ENCODE measurements around the gene LPO.
A peak's percentile ranks its signal among the peaks of the same experiment; 100 is the strongest.

Gene LPO

GRCh38 chr17:58244963-58245362 is 6.6 kb downstream of the LPO start:
- Mint-ChIP-seq H3K4me3 (no peak overlapping the region), H3K36me3 (no peaks in the 10 kb centered on the region), H3K4me1 (peaks cover 18% of the 10 kb centered on the region), H3K9me3 (no peaks in the 10 kb centered on the region), H3K27ac (no peak overlapping the region)
- DNase-seq (ENCODE audit: low spot score in 2 of 2) (no peak), ATAC-seq (no peak)

- Mint-ChIP-seq H3K9me3 (no peaks in the 10 kb centered on the region), H3K4me3 (no peak overlapping the region), H3K4me1 (peaks cover 22% of the 10 kb centered on the region), H3K27ac (peak overlapping the region; percentile 6), H3K36me3 (no peaks in the 10 kb centered on the region)
- ATAC-seq (no peak), DNase-seq (ENCODE audit: low spot score in 2 of 2) (no peak)
Observed at GRCh38 chr17:58245428-58246103, 7.2 kb downstream of the LPO start.

- ATAC-seq, result no peak
- H3K9me3 Mint-ChIP-seq, result no peaks in the 10 kb centered on the region
- H3K4me3 Mint-ChIP-seq, result no peak overlapping the region
- no peak for DNase-seq (ENCODE audit: low spot score in 2 of 2)
- no peaks in the 10 kb centered on the region for H3K36me3 Mint-ChIP-seq
- peak overlapping the region; percentile 6 for H3K27ac Mint-ChIP-seq
- H3K4me1 Mint-ChIP-seq, result peaks cover 22% of the 10 kb centered on the region
Observed at GRCh38 chr17:58246104-58246740, 7.8 kb downstream of the LPO start.

GRCh38 chr17:58246781-58247180 is 8.4 kb downstream of the LPO start:
- DNase-seq (ENCODE audit: low spot score in 2 of 2) (no peak), ATAC-seq (no peak)
- Mint-ChIP-seq H3K36me3 (no peaks in the 10 kb centered on the region), H3K9me3 (no peaks in the 10 kb centered on the region), H3K27ac (no peak overlapping the region), H3K4me1 (peaks cover 18% of the 10 kb centered on the region), H3K4me3 (no peak overlapping the region)

- H3K4me3 Mint-ChIP-seq, result no peak overlapping the region
- ATAC-seq (no peak), DNase-seq (ENCODE audit: low spot score in 2 of 2) (no peak)
- H3K36me3 Mint-ChIP-seq, result no peaks in the 10 kb centered on the region
- peaks cover 14% of the 10 kb centered on the region for H3K4me1 Mint-ChIP-seq
- H3K27ac Mint-ChIP-seq, result peak overlapping the region; percentile 61
- H3K9me3 Mint-ChIP-seq, result no peaks in the 10 kb centered on the region
Observed at GRCh38 chr17:58247511-58248363, 9.4 kb downstream of the LPO start.

GRCh38 chr17:58248955-58249269 is 10.5 kb downstream of the LPO start:
- Mint-ChIP-seq H3K4me1 (peaks cover 14% of the 10 kb centered on the region), H3K4me3 (peak overlapping the region; percentile 66), H3K9me3 (no peaks in the 10 kb centered on the region), H3K27ac (no peak overlapping the region), H3K36me3 (no peaks in the 10 kb centered on the region)
- ATAC-seq, result no peak
- no peak for DNase-seq (ENCODE audit: low spot score in 2 of 2)

GRCh38 chr17:58249270-58250133 is 11.1 kb downstream of the LPO start:
- Mint-ChIP-seq H3K36me3 (no peaks in the 10 kb centered on the region), H3K4me1 (peaks cover 14% of the 10 kb centered on the region), H3K4me3 (peak overlapping the region; percentile 66), H3K27ac (no peak overlapping the region), H3K9me3 (no peaks in the 10 kb centered on the region)
- ATAC-seq (peak; percentile 86), DNase-seq (ENCODE audit: low spot score in 2 of 2) (peak; percentile 80 to 90)

- Mint-ChIP-seq H3K4me1 (peaks cover 14% of the 10 kb centered on the region), H3K36me3 (no peaks in the 10 kb centered on the region), H3K9me3 (no peaks in the 10 kb centered on the region), H3K4me3 (peak overlapping the region; percentile 66), H3K27ac (no peak overlapping the region)
- ATAC-seq (no peak), DNase-seq (ENCODE audit: low spot score in 2 of 2) (no peak)
Observed at GRCh38 chr17:58250344-58251011, 12.1 kb downstream of the LPO start.

- H3K9me3 Mint-ChIP-seq, result no peaks in the 10 kb centered on the region
Observed at GRCh38 chr17:58252141-58252540, 13.8 kb downstream of the LPO start.

GRCh38 chr17:58253082-58253481 is 14.7 kb downstream of the LPO start:
- H3K9me3 Mint-ChIP-seq, result no peaks in the 10 kb centered on the region
- peaks cover 8% of the 10 kb centered on the region for H3K4me1 Mint-ChIP-seq
- ATAC-seq, result no peak
- no peak for DNase-seq (ENCODE audit: low spot score in 2 of 2)
- no peak overlapping the region for H3K27ac Mint-ChIP-seq
- no peak overlapping the region for H3K4me3 Mint-ChIP-seq
- H3K36me3 Mint-ChIP-seq, result no peaks in the 10 kb centered on the region

More at GRCh38 chr17:58252141-58252540, 13.8 kb downstream of the LPO start:
- ATAC-seq (no peak), DNase-seq (ENCODE audit: low spot score in 2 of 2) (no peak)
- no peaks in the 10 kb centered on the region for H3K36me3 Mint-ChIP-seq
- peaks cover 14% of the 10 kb centered on the region for H3K4me1 Mint-ChIP-seq
- H3K4me3 Mint-ChIP-seq, result no peak overlapping the region
- no peak overlapping the region for H3K27ac Mint-ChIP-seq

- ATAC-seq (no peak), DNase-seq (ENCODE audit: low spot score in 2 of 2) (no peak)
- no peaks in the 10 kb centered on the region for H3K9me3 Mint-ChIP-seq
- no peaks in the 10 kb centered on the region for H3K36me3 Mint-ChIP-seq
- H3K4me1 Mint-ChIP-seq, result peaks cover 6% of the 10 kb centered on the region
- H3K4me3 Mint-ChIP-seq, result no peak overlapping the region
- no peak overlapping the region for H3K27ac Mint-ChIP-seq
Observed at GRCh38 chr17:58254803-58255202, 16.4 kb downstream of the LPO start.

- Mint-ChIP-seq H3K36me3 (no peaks in the 10 kb centered on the region), H3K4me1 (no peaks in the 10 kb centered on the region), H3K4me3 (no peak overlapping the region), H3K27ac (no peak overlapping the region), H3K9me3 (no peaks in the 10 kb centered on the region)
- DNase-seq (ENCODE audit: low spot score in 2 of 2) (no peak), ATAC-seq (no peak)
Observed at GRCh38 chr17:58262149-58262548, 23.8 kb downstream of the LPO start.

GRCh38 chr17:58263773-58264172 is 25.4 kb downstream of the LPO start:
- H3K4me1 Mint-ChIP-seq, result no peaks in the 10 kb centered on the region
- no peak overlapping the region for H3K4me3 Mint-ChIP-seq
- H3K27ac Mint-ChIP-seq, result no peak overlapping the region
- no peaks in the 10 kb centered on the region for H3K9me3 Mint-ChIP-seq
- DNase-seq (ENCODE audit: low spot score in 2 of 2) (no peak), ATAC-seq (no peak)
- no peaks in the 10 kb centered on the region for H3K36me3 Mint-ChIP-seq

- ATAC-seq (no peak), DNase-seq (ENCODE audit: low spot score in 2 of 2) (no peak)
- H3K36me3 Mint-ChIP-seq, result no peaks in the 10 kb centered on the region
- no peak overlapping the region for H3K4me3 Mint-ChIP-seq
- no peak overlapping the region for H3K27ac Mint-ChIP-seq
- H3K9me3 Mint-ChIP-seq, result no peaks in the 10 kb centered on the region
- H3K4me1 Mint-ChIP-seq, result no peaks in the 10 kb centered on the region
Observed at GRCh38 chr17:58264407-58265103, 26.2 kb downstream of the LPO start.

All from stimulated activated effector memory CD8-positive, alpha-beta T cell treated with anti-CD3 and anti-CD28 coated beads, Interleukin-12 subunit alpha, Interleukin-12 subunit beta, amount 100 ng/mL, for 72 hours (primary cell).